Ureter (tissue), 1 donor: Measurements from ENCODE around the gene KCNH1. TPM values are rescaled to one million over a fixed set of nuclear protein-coding genes. Genes with fewer than 3 reads are reported as not detected.
A peak's percentile ranks its signal among the peaks of the same experiment; 100 is the strongest.
"Not testable (repeated sequence)": the region's sequence is repeated elsewhere in the genome, so short reads cannot be mapped to it uniquely, and the experiment has no call there.

Source experiments
- DNase-seq: peaks from one replicate; pipeline ENCODE4 v3.0.0-alpha.2; 2020; ENCODE audit warnings: low spot score
- total RNA-seq: library from RNA; stranded (reverse); gene quantifications from one replicate; pipeline ENCODE4 v1.2.4, GENCODE V29; 2023
- donor health status: DM: yes; HTN: yes; CAD: no.

KCNH1 gene
- total RNA-seq, 1 donor from 2014 or later = 0.86 TPM

GRCh38 chr1:211009944-211010343 lies 124.0 kb downstream of the KCNH1 start:
- DNase-seq = no peak

GRCh38 chr1:211007830-211008229 lies 126.1 kb downstream of the KCNH1 start:
- no peak for DNase-seq

GRCh38 chr1:210995931-210996330 lies 138.0 kb downstream of the KCNH1 start:
- not testable (repeated sequence) for DNase-seq

- no peak for DNase-seq
These were observed 141.1 kb downstream of the KCNH1 start for GRCh38 chr1:210992837-210993236.

- DNase-seq = no peak
These were observed 144.0 kb downstream of the KCNH1 start for GRCh38 chr1:210989905-210990304.

GRCh38 chr1:210981490-210981889 lies 152.5 kb downstream of the KCNH1 start:
- no peak for DNase-seq

GRCh38 chr1:210980082-210980481 lies 153.9 kb downstream of the KCNH1 start:
- DNase-seq = no peak

- no peak for DNase-seq
These were observed 155.0 kb downstream of the KCNH1 start for GRCh38 chr1:210978974-210979354.

GRCh38 chr1:210978316-210978973 lies 155.5 kb downstream of the KCNH1 start:
- no peak for DNase-seq

GRCh38 chr1:210951279-210951678 lies 182.7 kb downstream of the KCNH1 start:
- no peak for DNase-seq

- peak; percentile 50 for DNase-seq
These were observed 183.9 kb downstream of the KCNH1 start for GRCh38 chr1:210949940-210950546.

- DNase-seq = no peak
These were observed 184.5 kb downstream of the KCNH1 start for GRCh38 chr1:210949489-210949888.

- no peak for DNase-seq
These were observed 184.9 kb downstream of the KCNH1 start for GRCh38 chr1:210949039-210949438.

- no peak for DNase-seq
These were observed 189.7 kb downstream of the KCNH1 start for GRCh38 chr1:210944252-210944651.

- no peak for DNase-seq
These were observed 191.4 kb downstream of the KCNH1 start for GRCh38 chr1:210942513-210942912.

- DNase-seq = no peak
These were observed 193.8 kb downstream of the KCNH1 start for GRCh38 chr1:210940081-210940617.

GRCh38 chr1:210938416-210938925 lies 195.5 kb downstream of the KCNH1 start:
- DNase-seq = no peak

GRCh38 chr1:210937846-210938245 lies 196.1 kb downstream of the KCNH1 start:
- DNase-seq = no peak

- DNase-seq = no peak
These were observed 198.0 kb downstream of the KCNH1 start for GRCh38 chr1:210935905-210936304.

GRCh38 chr1:210932104-210932503 lies 201.8 kb downstream of the KCNH1 start:
- no peak for DNase-seq

GRCh38 chr1:210922666-210923065 lies 211.3 kb downstream of the KCNH1 start:
- no peak for DNase-seq

GRCh38 chr1:210920716-210921694 lies 212.9 kb downstream of the KCNH1 start:
- DNase-seq = no peak
